ENCODE measurements around the gene CYTH1.

The CYTH1 gene

GRCh38 chr17:78729641-78730040 lies 52.4 kb downstream of the CYTH1 start:
- TF ChIP-seq, protein P1, sequence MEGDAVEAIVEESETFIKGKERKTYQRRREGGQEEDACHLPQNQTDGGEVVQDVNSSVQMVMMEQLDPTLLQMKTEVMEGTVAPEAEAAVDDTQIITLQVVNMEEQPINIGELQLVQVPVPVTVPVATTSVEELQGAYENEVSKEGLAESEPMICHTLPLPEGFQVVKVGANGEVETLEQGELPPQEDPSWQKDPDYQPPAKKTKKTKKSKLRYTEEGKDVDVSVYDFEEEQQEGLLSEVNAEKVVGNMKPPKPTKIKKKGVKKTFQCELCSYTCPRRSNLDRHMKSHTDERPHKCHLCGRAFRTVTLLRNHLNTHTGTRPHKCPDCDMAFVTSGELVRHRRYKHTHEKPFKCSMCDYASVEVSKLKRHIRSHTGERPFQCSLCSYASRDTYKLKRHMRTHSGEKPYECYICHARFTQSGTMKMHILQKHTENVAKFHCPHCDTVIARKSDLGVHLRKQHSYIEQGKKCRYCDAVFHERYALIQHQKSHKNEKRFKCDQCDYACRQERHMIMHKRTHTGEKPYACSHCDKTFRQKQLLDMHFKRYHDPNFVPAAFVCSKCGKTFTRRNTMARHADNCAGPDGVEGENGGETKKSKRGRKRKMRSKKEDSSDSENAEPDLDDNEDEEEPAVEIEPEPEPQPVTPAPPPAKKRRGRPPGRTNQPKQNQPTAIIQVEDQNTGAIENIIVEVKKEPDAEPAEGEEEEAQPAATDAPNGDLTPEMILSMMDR (IDR thresholded peaks at IDR 0.05; ENCODE audit: low read length, missing control alignments) = no peak
- DNase-seq (ENCODE audit: low read depth) = no peak
- no peak overlapping the region for H3K4me3 ChIP-seq (replicated peaks; ENCODE audit: low read depth, low read length)

DNA sequence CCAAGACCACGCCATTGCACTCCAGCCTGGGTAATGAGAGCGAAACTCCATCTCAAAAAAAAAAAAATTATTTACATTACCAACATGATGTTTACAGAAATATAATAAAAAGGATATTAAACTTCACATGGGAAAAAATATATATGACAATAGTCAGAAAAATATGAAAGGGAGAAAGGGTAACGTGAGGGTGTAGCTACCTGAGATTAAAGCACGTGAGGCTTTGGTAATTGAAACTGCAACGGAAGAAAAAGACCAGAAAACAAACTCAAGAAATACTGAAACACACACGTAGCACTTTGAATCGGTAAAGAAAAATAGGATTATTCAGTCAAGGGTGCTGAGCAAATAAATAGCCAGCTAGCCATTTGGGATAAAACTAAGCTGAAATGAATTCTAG lies 53.6 kb downstream of the CYTH1 start:
- TF ChIP-seq, protein P1 (IDR thresholded peaks at IDR 0.05; ENCODE audit: low read length, missing control alignments) = no peak
- DNase-seq (ENCODE audit: low read depth) = no peak
- H3K4me3 ChIP-seq (replicated peaks; ENCODE audit: low read depth, low read length) = no peak overlapping the region

DNA sequence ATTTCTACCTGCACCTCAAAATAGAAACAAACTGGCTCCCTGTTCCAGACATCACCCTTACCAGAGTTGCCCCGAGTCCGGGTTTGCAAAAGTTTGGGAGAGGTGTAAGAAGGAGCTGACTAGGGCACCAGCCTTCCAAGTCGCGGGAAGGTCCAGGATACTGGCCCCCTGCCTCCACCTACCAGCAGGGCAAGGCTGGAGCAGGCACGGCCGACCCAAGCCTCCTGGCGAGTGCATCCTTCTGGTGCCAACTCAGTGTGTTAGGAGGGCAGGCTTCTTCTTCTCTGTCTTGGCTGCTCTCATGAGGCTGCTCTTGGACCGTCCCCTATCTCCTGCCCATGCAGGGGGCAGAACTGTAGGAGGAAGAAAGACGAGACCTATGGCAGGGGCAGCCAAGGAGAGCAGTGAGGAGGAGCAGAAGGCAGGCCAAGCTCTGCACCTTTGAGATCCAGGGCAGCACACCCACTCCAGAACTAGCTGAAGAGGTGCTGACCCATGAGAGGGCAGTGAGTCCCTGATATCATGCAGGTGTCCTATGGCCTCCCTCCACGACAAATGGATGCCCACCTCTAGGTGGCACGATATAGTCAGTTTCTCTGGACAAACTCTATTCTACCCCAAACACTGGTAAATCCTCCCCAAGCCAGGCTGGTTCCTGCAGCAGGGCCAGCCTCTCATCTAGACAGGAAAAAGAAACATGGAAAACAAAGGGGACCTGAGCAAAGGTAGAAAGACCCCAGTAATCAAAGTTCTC lies 54.4 kb downstream of the CYTH1 start:
- TF ChIP-seq, protein P1 (IDR thresholded peaks at IDR 0.05; ENCODE audit: low read length, missing control alignments) = no peak
- H3K4me3 ChIP-seq (replicated peaks; ENCODE audit: low read depth, low read length) = no peak overlapping the region
- DNase-seq (ENCODE audit: low read depth) = no peak

- no peak for DNase-seq (ENCODE audit: low read depth)
- H3K4me3 ChIP-seq (replicated peaks; ENCODE audit: low read depth, low read length) = no peak overlapping the region
- TF ChIP-seq, protein P1 (IDR thresholded peaks at IDR 0.05; ENCODE audit: low read length, missing control alignments) = no peak
Observed at GRCh38 chr17:78727057-78727456, 55.0 kb downstream of the CYTH1 start.

- H3K4me3 ChIP-seq (replicated peaks; ENCODE audit: low read depth, low read length) = no peak overlapping the region
- TF ChIP-seq, protein P1 (IDR thresholded peaks at IDR 0.05; ENCODE audit: low read length, missing control alignments) = no peak
Observed at GRCh38 chr17:78726513-78726912, 55.6 kb downstream of the CYTH1 start.

DNA sequence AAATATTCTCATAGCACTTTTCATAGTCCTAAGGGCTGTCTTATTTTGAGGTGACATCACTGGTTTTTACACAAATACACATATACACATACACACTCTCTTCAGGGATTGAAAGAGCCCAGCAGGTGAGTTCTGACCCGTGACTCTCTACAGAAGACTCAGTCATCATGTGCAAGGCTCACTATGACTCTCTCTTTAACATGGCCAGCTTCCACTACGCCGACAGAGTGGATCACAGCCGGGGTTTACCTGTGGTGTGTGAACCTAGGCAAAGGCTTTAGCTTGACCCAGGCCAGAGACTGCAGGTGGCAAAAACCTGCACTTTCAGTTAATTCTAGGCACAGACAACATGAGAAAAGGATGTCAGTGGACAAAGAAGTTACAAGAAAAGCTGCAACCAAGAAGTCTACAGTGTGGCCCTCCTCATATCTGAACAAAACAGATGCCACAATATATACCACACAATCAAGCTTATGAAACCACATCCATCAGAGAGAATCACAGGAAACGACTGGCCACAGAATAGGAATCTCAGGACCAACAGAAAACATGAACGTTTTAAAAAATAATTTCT lies 56.5 kb downstream of the CYTH1 start:
- H3K4me3 ChIP-seq (replicated peaks; ENCODE audit: low read depth, low read length) = no peak overlapping the region
- no peak for DNase-seq (ENCODE audit: low read depth)
- TF ChIP-seq, protein P1 (IDR thresholded peaks at IDR 0.05; ENCODE audit: low read length, missing control alignments) = no peak

More at GRCh38 chr17:78726513-78726912, 55.6 kb downstream of the CYTH1 start:
- DNase-seq (ENCODE audit: low read depth) = no peak

Data from fibroblast of pulmonary artery (primary cell).